CD4-positive, alpha-beta memory T cell (primary cell): ENCODE results near the gene CMIP. TPM values are rescaled to one million over a fixed set of nuclear protein-coding genes. Genes with fewer than 3 reads are reported as not detected.

Experiments used
- CTCF ChIA-PET: fragments of 350-600 bp; sonication (Branson Sonifier 250); formaldehyde crosslinking; loops from one replicate; lab custom pipeline; 2021; ENCODE audit warnings: inconsistent platforms; ENCODE audit not compliant: partially characterized antibody; lab: Charles Lee
- POLR2A ChIA-PET: fragments of 350-600 bp; sonication (Branson Sonifier 250); formaldehyde crosslinking; loops from one replicate; lab custom pipeline; 2021; ENCODE audit not compliant: partially characterized antibody; lab: Charles Lee
- DNase-seq, 5 donors: peaks; one replicate each; pipeline versions ENCODE4 v3.0.0 to v3.0.0-alpha.2; 2020 to 2022; ENCODE audit warnings: mixed read lengths in 1 of 5
- H3K27ac ChIP-seq: one replicate; pipeline ENCODE4 v1.7.0; 2013; ENCODE audit warnings: low read depth, low read length
- H3K27me3 ChIP-seq: 2 replicates; pipeline ENCODE4 v1.7.0; 2013; ENCODE audit warnings: mild to moderate bottlenecking, low read length, moderate library complexity; ENCODE audit not compliant: insufficient read depth
- H3K36me3 ChIP-seq: 2 replicates; pipeline ENCODE4 v1.7.0; 2013; ENCODE audit warnings: mild to moderate bottlenecking, low read length, moderate library complexity; ENCODE audit not compliant: insufficient read depth
- H3K4me1 ChIP-seq: 2 replicates; pipeline ENCODE4 v1.7.0; 2013; ENCODE audit warnings: mild to moderate bottlenecking, low read length, moderate library complexity; ENCODE audit not compliant: insufficient read depth
- H3K4me3 ChIP-seq, 2 donors: one replicate each; pipeline ENCODE4 v1.7.0; 2013; ENCODE audit warnings: low read length in 2 of 2, mild to moderate bottlenecking in 1 of 2
- H3K9me3 ChIP-seq, 2 donors: one replicate each; pipeline ENCODE4 v1.7.0; 2013; ENCODE audit warnings: low read length in 2 of 2, control low read depth in 1 of 2; ENCODE audit not compliant: control insufficient read depth in 1 of 2
- H3K27ac Mint-ChIP-seq, 7 donors: one replicate each; pipeline ENCODE4 v1.8.0; 2020 to 2021; ENCODE audit warnings: mixed read lengths in 7 of 7, mild to moderate bottlenecking in 6 of 7, inconsistent platforms in 3 of 7, moderate library complexity in 3 of 7
- H3K27me3 Mint-ChIP-seq, 2 donors: one replicate each; pipeline ENCODE4 v1.8.0; 2020 to 2021; ENCODE audit warnings: mixed read lengths in 2 of 2
- H3K36me3 Mint-ChIP-seq, 2 donors: one replicate each; pipeline ENCODE4 v1.8.0; 2020 to 2021; ENCODE audit warnings: mixed read lengths in 2 of 2, inconsistent platforms in 1 of 2, mild to moderate bottlenecking in 1 of 2
- H3K4me1 Mint-ChIP-seq, 4 donors: one replicate each; pipeline ENCODE4 v1.8.0; 2020 to 2021; ENCODE audit warnings: mixed read lengths in 4 of 4, mild to moderate bottlenecking in 1 of 4
- H3K4me3 Mint-ChIP-seq, 8 donors: one replicate each; pipeline ENCODE4 v1.8.0; 2020 to 2021; ENCODE audit warnings: mixed read lengths in 8 of 8, mild to moderate bottlenecking in 7 of 8, moderate library complexity in 6 of 8, inconsistent platforms in 3 of 8
- H3K9me3 Mint-ChIP-seq, 8 donors: one replicate each; pipeline ENCODE4 v1.8.0; 2020 to 2021; ENCODE audit warnings: mixed read lengths in 8 of 8, mild to moderate bottlenecking in 5 of 8, inconsistent platforms in 3 of 8, moderate library complexity in 1 of 8
- intact Hi-C: fragments of 100-400 bp; cut with micrococcal nuclease; formaldehyde crosslinking; loops from one replicate; pipeline ENCODE4 v1.15.1; 2023
- polyA plus RNA-seq, 2 donors: library from polyadenylated mRNA; unstranded; fragments of 300-500 nt; fragmentation: Illumina TruSeq; gene quantifications; one replicate each; pipeline ENCODE4 v1.2.3, GENCODE V29; 2021
- total RNA-seq, 2 experiments: library from RNA; stranded (reverse); gene quantifications; one replicate each; pipeline ENCODE4 v1.2.3, GENCODE V29; 2021

CMIP gene
- total and polyA plus RNA-seq, 4 experiments from 2014 or later = 0.84 to 36.4 (median 33.2) TPM; not detected in 1

- intact Hi-C loops = no loop called here
- Mint-ChIP-seq H3K27ac (peak overlapping the region in 3 of 7 donors; percentile 10 to 62 (median 58)), H3K4me1 (peaks cover 3 to 22% (median 11%) of the 10 kb centered on the region in 4 donors), H3K4me3 (no peak overlapping the region), H3K36me3 (peaks cover 37 to 47% of the 10 kb centered on the region in 2 donors), H3K9me3 (no peaks in the 10 kb centered on the region), H3K27me3 (no peaks in the 10 kb centered on the region)
- Histone ChIP-seq H3K36me3 (peaks cover 26% of the 10 kb centered on the region), H3K4me1 (no peaks in the 10 kb centered on the region), H3K4me3 (no peak overlapping the region), H3K27ac (no peak overlapping the region), H3K27me3 (no peaks in the 10 kb centered on the region), H3K9me3 (no peaks in the 10 kb centered on the region)
- ChIA-PET POLR2A (no interaction called here), CTCF (no interaction called here)
- DNase-seq = peak in 1 of 5 donors; percentile 9
These were observed 233.9 kb downstream of the CMIP start for GRCh38 chr16:81678326-81679095.

GRCh38 chr16:81679721-81680430 is 235.3 kb downstream of the CMIP start:
- no peaks in the 10 kb centered on the region for H3K9me3 Mint-ChIP-seq
- no peaks in the 10 kb centered on the region for H3K27me3 Mint-ChIP-seq
- Histone ChIP-seq H3K36me3 (peaks cover 26% of the 10 kb centered on the region), H3K27ac (no peak overlapping the region), H3K4me3 (no peak overlapping the region), H3K27me3 (no peaks in the 10 kb centered on the region), H3K4me1 (no peaks in the 10 kb centered on the region), H3K9me3 (no peaks in the 10 kb centered on the region)
- intact Hi-C loops = no loop called here
- ChIA-PET POLR2A (no interaction called here), CTCF (no interaction called here)
- H3K4me1 Mint-ChIP-seq = peaks cover 3 to 24% (median 11%) of the 10 kb centered on the region in 4 donors
- H3K4me3 Mint-ChIP-seq = no peak overlapping the region
- no peak for DNase-seq
- H3K27ac Mint-ChIP-seq = peak overlapping the region in 1 of 7 donors; percentile 30
- H3K36me3 Mint-ChIP-seq = peaks cover 31 to 42% of the 10 kb centered on the region in 2 donors

GRCh38 chr16:81680444-81681275 is 236.1 kb downstream of the CMIP start:
- no peak overlapping the region for H3K4me3 ChIP-seq
- no peaks in the 10 kb centered on the region for H3K9me3 ChIP-seq
- POLR2A ChIA-PET = no interaction called here
- no peak overlapping the region for H3K27ac ChIP-seq
- H3K27me3 ChIP-seq = no peaks in the 10 kb centered on the region
- H3K27ac Mint-ChIP-seq = peak overlapping the region in 1 of 7 donors; percentile 63
- H3K36me3 ChIP-seq = peaks cover 25% of the 10 kb centered on the region
- peaks cover 3 to 25% (median 11%) of the 10 kb centered on the region in 4 donors for H3K4me1 Mint-ChIP-seq
- no peaks in the 10 kb centered on the region for H3K27me3 Mint-ChIP-seq
- H3K4me1 ChIP-seq = no peaks in the 10 kb centered on the region
- CTCF ChIA-PET = no interaction called here
- H3K9me3 Mint-ChIP-seq = no peaks in the 10 kb centered on the region
- no peak overlapping the region for H3K4me3 Mint-ChIP-seq
- no peak for DNase-seq
- peaks cover 31 to 39% of the 10 kb centered on the region in 2 donors for H3K36me3 Mint-ChIP-seq
- intact Hi-C loops = no loop called here

DNA sequence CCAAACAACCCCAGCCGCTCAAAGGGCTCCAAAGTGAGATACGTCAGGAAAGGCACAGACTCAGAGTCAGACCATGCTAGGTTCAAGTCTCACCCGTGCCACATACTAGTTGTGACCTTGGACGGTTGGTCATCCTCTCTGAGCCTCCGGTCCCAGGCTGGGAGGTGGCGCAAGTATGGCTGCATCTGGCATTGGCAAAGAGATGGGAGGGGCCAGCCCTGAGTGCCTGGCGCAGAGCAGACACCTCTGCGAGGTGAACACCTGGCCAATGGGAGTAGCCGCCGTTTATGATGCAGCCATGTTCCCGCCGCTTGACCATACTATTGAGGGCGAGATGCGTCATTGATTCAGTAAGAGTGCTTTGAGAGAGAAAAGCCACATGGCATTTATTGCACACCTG is 236.7 kb downstream of the CMIP start:
- Mint-ChIP-seq H3K4me3 (no peak overlapping the region), H3K27me3 (no peaks in the 10 kb centered on the region), H3K4me1 (peaks cover 3 to 26% (median 11%) of the 10 kb centered on the region in 4 donors), H3K27ac (peak overlapping the region in 1 of 7 donors; percentile 25), H3K9me3 (no peaks in the 10 kb centered on the region), H3K36me3 (peaks cover 31 to 35% of the 10 kb centered on the region in 2 donors)
- peaks cover 19% of the 10 kb centered on the region for H3K36me3 ChIP-seq
- DNase-seq = no peak
- H3K9me3 ChIP-seq = no peaks in the 10 kb centered on the region
- no peak overlapping the region for H3K27ac ChIP-seq
- intact Hi-C loops = no loop called here
- H3K27me3 ChIP-seq = no peaks in the 10 kb centered on the region
- ChIA-PET CTCF (no interaction called here), POLR2A (no interaction called here)
- H3K4me3 ChIP-seq = no peak overlapping the region
- H3K4me1 ChIP-seq = no peaks in the 10 kb centered on the region

GRCh38 chr16:81684242-81684837 is 239.7 kb downstream of the CMIP start:
- H3K4me3 ChIP-seq = no peak overlapping the region
- intact Hi-C loops = no loop called here
- H3K4me3 Mint-ChIP-seq = no peak overlapping the region
- POLR2A ChIA-PET = no interaction called here
- H3K9me3 Mint-ChIP-seq = no peaks in the 10 kb centered on the region
- no peak overlapping the region for H3K27ac ChIP-seq
- peaks cover 20 to 21% of the 10 kb centered on the region in 2 donors for H3K36me3 Mint-ChIP-seq
- H3K4me1 ChIP-seq = no peaks in the 10 kb centered on the region
- H3K27me3 ChIP-seq = no peaks in the 10 kb centered on the region
- peaks cover 15% of the 10 kb centered on the region for H3K36me3 ChIP-seq
- DNase-seq = no peak
- peaks cover 0 to 34% (median 2%) of the 10 kb centered on the region in 4 donors for H3K4me1 Mint-ChIP-seq
- no peaks in the 10 kb centered on the region for H3K27me3 Mint-ChIP-seq
- CTCF ChIA-PET = no interaction called here
- no peak overlapping the region for H3K27ac Mint-ChIP-seq
- no peaks in the 10 kb centered on the region for H3K9me3 ChIP-seq

DNA sequence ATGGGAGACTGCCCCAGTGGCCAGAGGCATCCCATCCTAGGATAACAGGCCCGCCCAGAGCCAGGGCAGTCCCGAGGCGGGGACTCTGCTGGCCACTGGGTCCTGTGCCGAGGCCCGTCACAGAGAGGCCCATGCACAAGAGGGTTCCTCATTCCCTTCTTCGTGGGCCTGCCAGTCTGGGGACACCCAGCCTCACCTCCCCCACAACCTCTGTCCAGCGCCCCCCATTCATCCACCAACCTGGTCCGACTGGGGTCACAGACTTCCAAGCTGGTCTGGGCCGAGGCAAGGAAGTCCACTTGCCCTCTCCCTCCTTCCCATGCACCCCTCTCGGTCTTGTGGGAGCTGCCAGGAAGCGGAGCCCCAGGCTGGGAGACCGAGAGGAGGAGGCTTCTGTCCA is 240.3 kb downstream of the CMIP start:
- Histone ChIP-seq H3K27me3 (no peaks in the 10 kb centered on the region), H3K9me3 (no peaks in the 10 kb centered on the region), H3K36me3 (peaks cover 9% of the 10 kb centered on the region), H3K4me3 (no peak overlapping the region), H3K27ac (no peak overlapping the region), H3K4me1 (no peaks in the 10 kb centered on the region)
- peaks cover 16 to 17% of the 10 kb centered on the region in 2 donors for H3K36me3 Mint-ChIP-seq
- intact Hi-C loops = no loop called here
- ChIA-PET POLR2A (no interaction called here), CTCF (no interaction called here)
- no peak overlapping the region for H3K4me3 Mint-ChIP-seq
- no peak for DNase-seq
- H3K27me3 Mint-ChIP-seq = no peaks in the 10 kb centered on the region
- H3K4me1 Mint-ChIP-seq = peaks cover 0 to 34% (median 2%) of the 10 kb centered on the region in 4 donors
- no peaks in the 10 kb centered on the region for H3K9me3 Mint-ChIP-seq
- peak overlapping the region in 1 of 7 donors; percentile 30 for H3K27ac Mint-ChIP-seq
